DND-41 (cell line): ENCODE results near the gene COL25A1.

Experiments
- CTCF ChIP-seq: IDR thresholded peaks from 2 replicates; pipeline ENCODE4 v1.5.1; 2012; ENCODE audit warnings: borderline replicate concordance, low read length, moderate library complexity, mild to moderate bottlenecking; ENCODE audit not compliant: poor library complexity, severe bottlenecking; ENCODE audit errors: extremely low read depth
- EZH2 ChIP-seq: IDR thresholded peaks from 3 replicates; pipeline ENCODE4 v1.6.1; 2012; ENCODE audit warnings: borderline replicate concordance, low read depth, mild to moderate bottlenecking, moderate library complexity, low read length, inconsistent platforms; ENCODE audit not compliant: severe bottlenecking

GRCh38 chr4:109205186-109205585 is 97.3 kb downstream of the COL25A1 start:
- TF ChIP-seq CTCF, result no peak
- no peak for TF ChIP-seq EZH2
